ENCODE results near the gene BCS1L.
A peak's percentile ranks its signal among the peaks of the same experiment; 100 is the strongest.
"Not testable (repeated sequence)": the region's sequence is repeated elsewhere in the genome, so short reads cannot be mapped to it uniquely, and the experiment has no call there.

The BCS1L gene

GRCh38 chr2:218662377-218662776 is 2.9 kb downstream of the BCS1L start:
- no peak for DNase-seq (ENCODE audit: low read depth)

GRCh38 chr2:218662827-218663226 is 3.3 kb downstream of the BCS1L start:
- DNase-seq (ENCODE audit: low read depth), result no peak

- no peak for DNase-seq (ENCODE audit: low read depth)
Measured at GRCh38 chr2:218663901-218664300, 4.4 kb downstream of the BCS1L start.

- DNase-seq (ENCODE audit: low read depth), result no peak
Measured at GRCh38 chr2:218664653-218665052, 5.2 kb downstream of the BCS1L start.

GRCh38 chr2:218671097-218671653 is 11.7 kb downstream of the BCS1L start:
- no peak for DNase-seq (ENCODE audit: low read depth)

- peak; percentile 62 for DNase-seq (ENCODE audit: low read depth)
Measured at GRCh38 chr2:218671654-218672566, 12.4 kb downstream of the BCS1L start, which contains the start of the genes RNF25 and STK36. RNF25 (minus strand) TSS chr2:218672002; CDS start chr2:218671970, 32 bp downstream. STK36 (plus strand) TSS chr2:218672086; CDS start chr2:218672830, 744 bp downstream.

GRCh38 chr2:218679119-218679518 is 19.6 kb downstream of the BCS1L start:
- DNase-seq (ENCODE audit: low read depth), result no peak

GRCh38 chr2:218680061-218680460 is 20.6 kb downstream of the BCS1L start:
- DNase-seq (ENCODE audit: low read depth), result no peak

GRCh38 chr2:218687400-218688060 is 28.0 kb downstream of the BCS1L start:
- not testable (repeated sequence) for DNase-seq (ENCODE audit: low read depth)

GRCh38 chr2:218691234-218691633 is 31.8 kb downstream of the BCS1L start:
- no peak for DNase-seq (ENCODE audit: low read depth)

- no peak for DNase-seq (ENCODE audit: low read depth)
Measured at GRCh38 chr2:218694405-218695145, 35.1 kb downstream of the BCS1L start.

GRCh38 chr2:218698885-218699284 is 39.4 kb downstream of the BCS1L start:
- DNase-seq (ENCODE audit: low read depth), result no peak

GRCh38 chr2:218701806-218702205 is 42.3 kb downstream of the BCS1L start:
- no peak for DNase-seq (ENCODE audit: low read depth)

- no peak for DNase-seq (ENCODE audit: low read depth)
Measured at GRCh38 chr2:218703341-218703740, 43.9 kb downstream of the BCS1L start.

- no peak for DNase-seq (ENCODE audit: low read depth)
Measured at GRCh38 chr2:218708086-218708485, 48.6 kb downstream of the BCS1L start.

- no peak for DNase-seq (ENCODE audit: low read depth)
Measured at GRCh38 chr2:218709908-218710307, 50.4 kb downstream of the BCS1L start.

- DNase-seq (ENCODE audit: low read depth), result no peak
Measured at GRCh38 chr2:218710334-218710686, 50.8 kb downstream of the BCS1L start.

- peak; percentile 96 for DNase-seq (ENCODE audit: low read depth)
Measured at GRCh38 chr2:218710687-218711549, 51.4 kb downstream of the BCS1L start, which contains the start of gene TTLL4. TTLL4 (plus strand) TSS chr2:218710835; CDS start chr2:218737677, 26,842 bp downstream.

GRCh38 chr2:218711550-218711929 is 52.1 kb downstream of the BCS1L start:
- no peak for DNase-seq (ENCODE audit: low read depth)

Data from stimulated activated CD8-positive, alpha-beta memory T cell treated with anti-CD3 and anti-CD28 coated beads, Interleukin-7, amount 100 ng/mL, for 24 hours (primary cell).